C4-2B (cell line): ENCODE measurements around the gene ZBTB7B.

Source experiments
- H3K27ac ChIP-seq: fragments of 450-650 bp; 2 replicates; pipeline ENCODE4 v1.5.1; 2017
- CTCF ChIP-seq: fragments of 450-650 bp; conservative IDR thresholded peaks from 2 replicates; pipeline ENCODE4 v1.5.1; 2017; ENCODE audit warnings: mild to moderate bottlenecking
- ZFX ChIP-seq: fragments of 450-650 bp; IDR thresholded peaks from 2 replicates; pipeline ENCODE4 v1.6.1; 2017

Gene ZBTB7B

DNA sequence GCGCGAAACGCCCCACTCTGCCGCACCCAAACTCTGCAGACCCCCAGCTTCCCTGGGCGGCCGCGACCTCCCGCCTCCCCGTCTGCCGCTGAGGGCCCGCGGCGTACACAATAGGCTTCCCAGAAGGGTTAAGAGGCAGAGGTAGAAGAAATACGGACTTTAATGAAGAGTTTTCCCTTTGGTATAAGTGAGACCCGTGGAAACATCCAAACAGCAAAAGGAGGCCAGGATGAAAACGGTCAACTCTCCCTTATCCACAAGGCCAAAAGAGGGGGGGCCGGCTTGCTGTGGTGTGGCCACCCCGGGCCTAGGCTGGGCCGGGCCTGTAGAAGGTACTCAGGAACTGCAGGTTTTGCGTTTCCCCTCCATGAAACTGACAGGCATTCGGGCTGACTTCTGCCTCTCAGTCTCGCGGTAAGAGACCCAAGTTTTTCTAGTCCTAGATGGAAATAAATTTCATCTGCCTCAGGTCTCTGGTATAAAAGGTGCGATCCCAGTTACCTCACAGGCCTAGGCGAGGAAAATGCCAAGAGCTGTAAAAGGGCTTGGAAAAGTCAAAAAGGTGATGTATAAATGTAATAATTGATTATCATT lies 40.3 kb upstream of the ZBTB7B start:
- TF ChIP-seq ZFX: peak; percentile 77; the same call in 1 of the 2 replicates
- TF ChIP-seq CTCF: no peak
- H3K27ac ChIP-seq: peak overlapping the region; percentile 99

DNA sequence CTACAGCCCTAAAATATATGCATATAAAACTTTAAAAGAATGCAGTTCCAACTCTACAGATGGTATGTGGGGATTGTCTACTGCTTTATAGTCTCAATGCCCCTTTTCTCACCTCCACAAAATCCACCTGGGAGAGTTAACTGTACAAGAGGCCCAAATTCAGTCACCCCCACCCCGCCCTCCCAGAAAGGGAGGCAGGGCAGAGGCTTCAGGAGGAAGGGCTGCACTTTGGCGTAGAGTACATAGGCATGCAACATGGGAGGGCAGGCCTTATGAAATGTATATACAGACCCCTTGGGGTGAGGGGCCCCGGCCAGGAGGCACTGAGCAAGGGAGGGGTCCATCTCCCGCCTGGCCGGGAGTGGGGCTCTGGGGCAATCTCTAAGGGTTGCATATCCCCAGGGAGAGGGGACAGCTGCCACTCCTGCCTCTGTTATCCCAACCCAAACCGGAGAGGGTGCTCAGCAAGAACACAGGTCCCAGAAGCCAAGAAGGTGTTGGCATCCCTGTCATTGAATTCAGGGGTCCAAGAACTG lies 39.7 kb upstream of the ZBTB7B start:
- TF ChIP-seq ZFX: no peak
- TF ChIP-seq CTCF: no peak
- H3K27ac ChIP-seq: no peak overlapping the region; the same call in 1 of the 2 replicates

DNA sequence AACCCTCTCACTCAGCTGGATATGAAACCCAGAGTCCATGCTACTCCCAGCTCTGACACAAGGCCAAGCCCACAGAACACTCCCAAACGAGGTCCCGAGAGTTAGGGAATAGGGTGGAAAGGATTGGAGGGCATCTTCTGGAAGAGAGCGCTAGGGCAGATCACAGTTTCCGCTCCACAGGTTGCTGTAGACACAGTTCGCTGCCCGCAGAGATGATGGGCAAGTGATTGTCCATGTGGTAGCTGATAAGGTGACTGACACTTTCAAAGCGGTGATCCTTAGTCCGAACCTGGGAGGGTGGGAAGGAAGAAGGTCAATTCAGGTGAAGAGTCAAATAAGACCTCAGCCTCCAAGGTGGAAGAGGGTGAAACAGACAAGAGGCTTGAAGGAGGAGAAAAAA lies 39.0 kb upstream of the ZBTB7B start:
- H3K27ac ChIP-seq: no peak overlapping the region
- no peak for TF ChIP-seq CTCF
- TF ChIP-seq ZFX: no peak

GRCh38 chr1:154964359-154964758 lies 38.2 kb upstream of the ZBTB7B start:
- no peak overlapping the region for H3K27ac ChIP-seq
- TF ChIP-seq CTCF (no peak), ZFX (no peak)

DNA sequence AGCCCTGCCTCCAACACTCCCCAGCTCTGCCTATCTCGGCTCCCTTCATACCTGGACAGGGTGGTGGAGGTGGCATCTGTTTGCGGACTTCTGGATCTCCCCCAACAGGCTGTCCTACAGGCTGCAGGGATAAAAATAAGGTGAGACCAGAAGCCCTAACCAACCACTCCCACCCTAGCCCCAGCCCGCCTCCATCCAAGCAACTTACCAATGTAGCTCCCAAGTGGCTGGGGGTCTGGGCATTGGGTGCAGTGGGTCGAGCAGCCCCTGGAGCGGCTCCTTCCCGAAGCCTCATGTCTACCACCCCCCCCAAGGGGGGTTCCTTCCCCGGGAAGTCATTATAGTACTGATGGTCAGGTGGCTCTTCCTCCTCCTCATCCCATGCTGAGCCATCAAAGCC lies 36.5 kb upstream of the ZBTB7B start:
- no peak overlapping the region for H3K27ac ChIP-seq
- TF ChIP-seq ZFX (no peak), CTCF (no peak)

DNA sequence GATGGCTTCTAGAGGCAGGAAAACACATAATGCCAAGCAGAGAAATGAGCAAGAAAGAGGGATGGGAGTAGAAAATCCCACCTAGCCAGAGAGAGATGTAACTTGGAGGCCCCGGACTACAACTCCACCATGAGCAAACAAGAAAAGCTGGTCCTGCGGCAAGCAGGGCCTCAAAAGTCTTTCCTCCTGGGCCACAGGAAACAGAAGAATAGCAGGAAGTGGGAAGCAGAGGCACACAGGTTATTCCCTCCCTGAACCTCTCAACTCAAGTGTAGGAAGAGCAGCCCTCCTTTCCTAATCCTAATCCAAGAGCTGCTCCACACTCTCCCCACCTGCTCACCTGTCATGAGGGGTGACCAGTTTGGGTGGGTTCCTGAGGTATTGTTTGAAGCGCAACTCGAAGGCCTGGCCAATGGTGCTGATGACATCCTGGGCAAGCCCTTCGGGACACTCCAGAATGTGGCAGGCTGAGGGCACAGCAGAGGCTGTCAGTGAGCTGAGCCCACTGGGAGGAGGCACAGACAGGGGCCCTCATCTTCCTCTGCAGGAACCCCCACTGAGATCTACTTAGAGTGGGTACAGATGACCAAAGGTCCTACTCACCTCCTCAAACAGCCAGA lies 35.2 kb upstream of the ZBTB7B start:
- no peak for TF ChIP-seq ZFX
- TF ChIP-seq CTCF: no peak
- H3K27ac ChIP-seq: peak overlapping the region; percentile 14; the same call in 1 of the 2 replicates

GRCh38 chr1:154968731-154969130 lies 33.9 kb upstream of the ZBTB7B start:
- no peak for TF ChIP-seq CTCF
- TF ChIP-seq ZFX: no peak

More at GRCh38 chr1:154968731-154969130, 33.9 kb upstream of the ZBTB7B start:
- no peak overlapping the region for H3K27ac ChIP-seq
